ENCODE measurements around the gene SNCB.

- TF ChIP-seq, protein P1, sequence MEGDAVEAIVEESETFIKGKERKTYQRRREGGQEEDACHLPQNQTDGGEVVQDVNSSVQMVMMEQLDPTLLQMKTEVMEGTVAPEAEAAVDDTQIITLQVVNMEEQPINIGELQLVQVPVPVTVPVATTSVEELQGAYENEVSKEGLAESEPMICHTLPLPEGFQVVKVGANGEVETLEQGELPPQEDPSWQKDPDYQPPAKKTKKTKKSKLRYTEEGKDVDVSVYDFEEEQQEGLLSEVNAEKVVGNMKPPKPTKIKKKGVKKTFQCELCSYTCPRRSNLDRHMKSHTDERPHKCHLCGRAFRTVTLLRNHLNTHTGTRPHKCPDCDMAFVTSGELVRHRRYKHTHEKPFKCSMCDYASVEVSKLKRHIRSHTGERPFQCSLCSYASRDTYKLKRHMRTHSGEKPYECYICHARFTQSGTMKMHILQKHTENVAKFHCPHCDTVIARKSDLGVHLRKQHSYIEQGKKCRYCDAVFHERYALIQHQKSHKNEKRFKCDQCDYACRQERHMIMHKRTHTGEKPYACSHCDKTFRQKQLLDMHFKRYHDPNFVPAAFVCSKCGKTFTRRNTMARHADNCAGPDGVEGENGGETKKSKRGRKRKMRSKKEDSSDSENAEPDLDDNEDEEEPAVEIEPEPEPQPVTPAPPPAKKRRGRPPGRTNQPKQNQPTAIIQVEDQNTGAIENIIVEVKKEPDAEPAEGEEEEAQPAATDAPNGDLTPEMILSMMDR (IDR thresholded peaks at IDR 0.05), result peak; percentile 45 to 59 (median 50)
- no peak for TF ChIP-seq POLR2A (IDR thresholded peaks at IDR 0.05)
These were observed 56.6 kb downstream of the SNCB start for GRCh38 chr5:176573564-176574296.

All from vagina (tissue), 2 donors.